ENCODE measurements around the gene CHI3L1.
"Not testable (repeated sequence)": the region's sequence is repeated elsewhere in the genome, so short reads cannot be mapped to it uniquely, and the experiment has no call there.

Gene CHI3L1

DNA sequence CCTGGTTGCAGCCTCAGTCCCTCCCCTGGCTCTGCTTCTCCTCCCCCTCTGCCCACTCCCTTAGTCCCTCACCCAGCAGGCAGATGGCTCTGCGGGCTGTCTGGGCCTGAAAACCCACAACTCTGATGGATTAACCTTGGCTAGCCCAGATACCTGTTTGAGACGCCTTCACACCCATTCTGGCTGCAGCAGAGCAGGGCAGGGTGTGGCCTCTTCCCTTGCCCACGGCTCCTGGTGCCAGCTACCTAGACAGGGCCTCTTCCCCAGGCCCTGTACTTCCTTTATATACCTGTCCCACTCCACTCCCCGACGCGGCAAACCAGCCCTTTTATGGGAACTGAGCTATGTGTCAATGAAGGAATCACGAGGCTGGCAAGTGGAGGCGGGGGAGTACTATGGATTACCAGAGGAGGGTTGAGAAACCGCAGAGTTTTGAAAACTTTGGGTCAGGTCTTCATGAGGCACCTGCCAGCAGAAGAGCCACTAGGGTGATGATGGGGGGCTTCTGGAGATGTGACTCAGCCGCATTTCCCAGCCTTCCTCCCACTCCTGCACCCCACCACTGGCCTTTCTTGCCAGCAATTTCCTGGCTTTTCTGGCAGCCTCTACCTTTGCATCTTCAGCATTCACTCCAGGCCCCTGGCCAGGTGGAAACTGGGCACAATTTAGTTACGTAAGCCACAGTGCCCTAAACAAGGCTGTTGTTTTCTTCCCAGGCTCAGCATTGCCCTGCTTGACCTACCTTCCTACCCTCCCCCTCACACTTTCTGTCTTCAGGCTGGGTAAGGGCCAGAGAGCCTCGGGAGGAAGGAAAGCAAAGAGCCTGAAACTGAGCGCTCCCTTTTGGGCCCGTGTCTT lies at the start of gene CHI3L1:
Gene CHI3L1 (minus strand): TSS at position 259 of the 858 bp plus-strand sequence. CDS start 81 bp downstream, at position 178.
- DNase-seq, result no peak

DNA sequence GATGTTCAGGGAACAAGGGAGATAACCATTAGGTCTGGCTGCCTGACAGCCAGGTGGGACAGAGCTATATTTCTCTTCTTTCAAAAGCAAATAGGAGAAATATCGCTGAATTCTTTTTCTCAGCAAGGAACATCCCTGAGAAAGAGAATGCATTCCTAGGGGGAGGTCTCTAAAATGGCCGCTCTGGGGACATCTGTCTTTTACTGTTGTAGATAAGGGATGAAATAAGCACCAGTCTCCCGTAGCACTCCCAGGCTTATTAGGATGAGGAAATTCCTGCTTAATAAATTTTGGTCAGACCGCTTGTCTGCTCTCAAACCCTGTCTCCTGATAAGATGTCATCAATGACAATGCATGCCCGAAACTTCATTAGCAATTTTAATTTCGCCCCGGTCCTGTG lies 48.4 kb upstream of the CHI3L1 start:
- DNase-seq, result not testable (repeated sequence)

DNA sequence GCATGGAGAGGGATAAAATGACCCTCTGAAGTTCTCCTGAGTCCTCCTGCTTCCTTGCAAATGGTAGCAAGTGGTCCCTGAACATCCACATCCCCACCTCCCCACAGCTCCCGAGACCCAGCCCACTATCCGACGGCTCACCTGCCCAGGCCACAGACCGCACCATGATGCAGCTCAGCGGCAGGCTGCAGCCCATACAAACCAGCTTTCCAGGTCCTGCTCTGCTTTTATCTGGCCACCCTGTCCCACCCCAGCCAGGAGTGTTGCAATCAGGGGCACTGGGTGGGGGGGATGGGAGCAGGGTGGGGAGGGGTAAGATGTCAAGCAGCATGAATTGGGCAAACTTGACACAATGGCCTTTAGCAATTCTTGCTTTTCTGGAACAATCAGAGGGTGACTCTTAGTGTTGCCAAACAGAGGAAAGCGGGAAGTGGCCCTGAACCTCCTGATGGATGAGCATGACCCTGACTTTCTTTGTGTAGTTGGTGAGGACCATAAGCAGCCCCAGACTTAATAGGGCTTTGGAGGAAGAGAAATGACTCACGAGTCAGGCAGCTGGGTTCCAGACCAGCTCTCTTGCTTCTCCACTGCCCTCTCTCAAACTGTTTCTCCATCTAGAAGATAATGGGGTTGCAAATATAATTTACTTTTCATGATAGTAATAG lies 43.1 kb upstream of the CHI3L1 start, which contains the start of gene CHIT1:
Gene CHIT1 (minus strand): TSS at position 203 of the 665 bp plus-strand sequence. CDS start 37 bp downstream, at position 166.
- DNase-seq, result no peak

GRCh38 chr1:203228670-203229069 lies 42.2 kb upstream of the CHI3L1 start:
- DNase-seq, result no peak

DNA sequence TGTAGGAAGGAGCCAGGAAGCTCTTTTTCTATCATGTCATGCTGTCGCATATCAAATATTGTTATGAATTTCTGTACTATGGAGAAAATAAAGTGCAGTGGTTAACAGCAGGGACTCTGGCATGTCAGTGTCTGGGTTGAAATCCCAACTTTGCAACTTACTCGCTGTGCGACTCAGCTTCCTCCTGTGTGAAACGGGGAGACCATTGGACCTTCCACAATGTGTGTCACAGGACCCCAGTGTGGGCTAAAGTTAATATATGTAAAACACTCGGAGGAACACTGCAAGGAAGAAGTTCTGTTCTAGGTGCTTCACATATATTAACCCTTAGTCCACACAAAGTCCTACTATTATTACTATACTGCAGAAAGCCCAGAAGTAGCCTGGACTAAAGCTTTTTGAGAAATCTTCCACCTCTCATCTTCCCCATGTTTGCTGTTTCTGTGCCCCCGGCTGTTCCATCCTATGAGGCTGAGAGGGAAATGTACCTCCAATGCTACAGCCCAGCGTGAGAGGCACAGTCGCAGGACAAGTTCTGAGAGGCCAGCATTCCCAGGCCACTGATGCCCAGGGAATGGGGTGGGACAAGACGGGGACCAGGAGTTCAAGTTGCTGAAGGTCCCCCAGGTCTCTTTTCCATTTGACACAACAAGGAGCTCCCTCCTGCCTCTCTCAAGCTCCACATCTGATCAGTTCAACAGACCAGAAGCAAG lies 41.0 kb upstream of the CHI3L1 start:
- DNase-seq, result no peak

DNA sequence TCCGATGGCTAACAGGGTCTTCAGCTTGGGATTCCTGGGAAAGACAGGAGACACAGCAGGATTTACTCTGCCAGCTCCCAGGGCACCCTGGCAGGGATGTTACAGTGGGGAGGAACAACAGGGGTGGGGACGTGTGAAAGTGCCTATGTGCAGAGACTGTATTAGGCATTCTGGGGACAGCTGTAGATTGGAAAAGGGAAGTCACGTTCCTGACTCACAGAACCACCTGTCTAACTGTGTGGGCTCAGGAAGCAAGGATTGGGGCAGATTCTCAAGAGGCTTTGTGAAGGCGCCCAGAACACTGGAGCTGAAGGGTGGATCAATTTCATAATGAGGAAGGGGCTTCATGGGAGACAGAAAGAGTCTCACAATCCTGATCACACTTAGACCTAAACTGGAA lies 38.6 kb upstream of the CHI3L1 start:
- DNase-seq, result no peak

GRCh38 chr1:203223012-203223775 lies 36.7 kb upstream of the CHI3L1 start:
- DNase-seq, result no peak

DNA sequence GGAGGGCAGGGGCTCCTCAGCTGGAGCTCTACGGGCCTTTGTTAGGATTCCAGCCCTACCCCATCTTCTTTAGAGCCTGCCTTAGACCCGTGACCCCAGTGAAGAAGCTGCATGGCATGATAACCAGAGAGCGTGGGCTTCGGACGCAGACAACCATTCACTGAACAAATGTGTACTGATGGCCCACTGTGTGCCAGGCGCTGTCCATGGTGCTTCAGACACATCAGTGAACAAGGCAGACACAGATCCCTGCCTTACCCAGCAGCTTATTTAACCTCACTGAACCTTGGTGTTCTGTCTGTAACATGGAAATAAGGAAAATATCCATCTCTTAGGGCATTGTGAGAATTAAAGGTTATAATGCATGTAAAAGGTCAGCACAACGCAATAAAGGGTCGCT lies 33.4 kb upstream of the CHI3L1 start:
- no peak for DNase-seq

- no peak for DNase-seq
Observed at GRCh38 chr1:203219171-203219570, 32.7 kb upstream of the CHI3L1 start.

DNA sequence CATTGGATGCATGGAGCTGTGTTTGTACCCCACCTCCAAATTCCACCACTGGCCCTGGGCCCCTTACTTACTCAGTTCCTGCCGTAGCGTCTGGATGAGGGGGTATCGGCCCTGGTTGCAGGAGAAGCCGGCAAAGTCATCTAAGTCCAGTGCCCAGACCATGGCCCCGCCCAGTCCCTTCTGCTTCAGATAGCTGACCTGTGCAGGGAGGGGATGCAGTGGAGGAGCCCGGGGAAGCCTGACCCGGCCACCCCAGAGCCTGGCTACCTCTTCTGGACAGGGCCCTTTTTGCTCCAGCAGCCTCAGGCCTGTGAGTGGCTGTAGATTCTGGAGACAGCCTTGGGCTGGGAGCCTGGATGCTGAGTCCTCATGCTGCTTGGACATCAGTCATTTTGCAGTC lies 31.2 kb upstream of the CHI3L1 start:
- no peak for DNase-seq

GRCh38 chr1:203217139-203217655 lies 30.7 kb upstream of the CHI3L1 start:
- no peak for DNase-seq

DNA sequence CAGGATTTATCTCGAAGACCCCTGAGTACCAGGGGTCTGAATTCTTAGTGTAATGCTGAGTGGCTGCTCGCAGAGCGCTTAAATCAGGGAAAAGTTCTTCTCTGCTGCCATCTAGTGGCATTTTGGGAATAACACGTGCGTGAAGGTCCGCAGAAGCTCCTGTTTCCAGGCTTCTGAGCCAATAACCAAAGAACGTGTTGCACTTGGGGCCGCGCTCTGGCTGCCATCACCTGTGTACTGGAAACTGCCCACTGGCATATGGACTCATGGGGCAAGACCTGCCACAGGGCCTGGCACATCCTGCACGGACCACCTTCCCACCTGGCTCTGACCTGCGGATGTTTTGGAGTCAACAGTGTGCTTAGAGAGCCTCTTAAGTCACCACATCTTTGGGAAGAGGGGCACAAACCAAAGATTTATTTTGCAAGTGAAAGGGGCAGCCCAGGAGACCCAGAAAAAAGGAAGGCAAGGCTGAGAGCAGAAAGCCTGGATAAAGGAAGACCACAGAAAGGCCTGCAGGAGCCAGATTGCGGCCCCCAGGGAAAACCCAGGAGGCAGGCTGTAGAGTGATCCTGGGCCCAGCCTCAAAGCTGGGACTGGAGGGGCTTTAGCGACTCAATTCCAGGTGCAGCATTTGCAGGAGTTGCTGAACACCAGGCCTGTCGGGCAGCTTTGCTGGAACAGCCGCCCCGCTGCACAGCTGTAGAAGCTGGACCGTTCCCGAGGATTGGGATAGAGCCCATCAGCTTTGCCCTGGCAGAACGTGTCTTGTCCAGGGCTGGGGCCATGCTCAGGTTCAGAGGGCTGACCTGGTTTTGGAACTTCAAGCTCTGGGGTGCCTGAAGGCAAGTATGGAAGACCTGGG lies 30.0 kb upstream of the CHI3L1 start:
- peak; percentile 66 to 71 for DNase-seq

DNA sequence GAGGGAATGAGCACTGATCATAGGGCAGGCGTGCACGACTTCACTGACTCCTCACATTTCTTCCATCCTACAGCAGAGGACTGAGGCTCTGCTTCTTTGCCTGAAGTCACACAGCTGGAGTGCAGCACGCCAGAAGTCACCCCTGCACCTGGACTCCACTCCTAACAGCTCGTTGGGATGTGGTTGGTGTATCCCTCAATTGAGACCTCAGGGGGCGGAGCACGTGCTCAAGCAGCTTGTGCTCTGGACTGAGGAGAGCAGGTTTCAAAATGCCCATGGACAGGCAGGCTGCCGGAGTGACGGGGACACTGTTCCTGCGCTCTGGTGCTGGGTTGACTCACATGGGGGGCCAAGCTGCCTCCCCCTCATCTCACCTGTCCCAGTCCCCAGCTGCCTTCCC lies 29.1 kb upstream of the CHI3L1 start:
- DNase-seq, result no peak

- no peak for DNase-seq
Observed at GRCh38 chr1:203214871-203215270, 28.4 kb upstream of the CHI3L1 start.

- no peak for DNase-seq
Observed at GRCh38 chr1:203213126-203213525, 26.6 kb upstream of the CHI3L1 start.

DNA sequence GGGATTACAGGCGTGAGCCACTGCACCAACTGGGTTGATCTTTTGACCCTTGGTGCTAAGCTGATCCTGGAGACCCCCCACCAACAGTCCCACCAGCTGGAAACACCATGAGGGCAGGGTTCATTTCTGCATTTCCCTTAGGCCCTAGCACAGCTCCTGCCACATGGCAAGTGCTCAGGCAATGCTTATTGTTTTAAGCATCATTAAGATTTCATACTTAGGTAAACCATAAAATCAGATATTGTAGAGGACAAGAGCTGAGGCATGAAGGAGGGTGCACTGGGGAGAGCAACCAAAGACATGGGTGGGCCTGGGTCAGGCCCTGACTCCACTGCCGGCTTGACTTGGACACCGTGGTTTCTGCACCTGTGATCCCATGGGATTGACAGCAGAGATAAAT lies 25.3 kb upstream of the CHI3L1 start:
- no peak for DNase-seq

DNA sequence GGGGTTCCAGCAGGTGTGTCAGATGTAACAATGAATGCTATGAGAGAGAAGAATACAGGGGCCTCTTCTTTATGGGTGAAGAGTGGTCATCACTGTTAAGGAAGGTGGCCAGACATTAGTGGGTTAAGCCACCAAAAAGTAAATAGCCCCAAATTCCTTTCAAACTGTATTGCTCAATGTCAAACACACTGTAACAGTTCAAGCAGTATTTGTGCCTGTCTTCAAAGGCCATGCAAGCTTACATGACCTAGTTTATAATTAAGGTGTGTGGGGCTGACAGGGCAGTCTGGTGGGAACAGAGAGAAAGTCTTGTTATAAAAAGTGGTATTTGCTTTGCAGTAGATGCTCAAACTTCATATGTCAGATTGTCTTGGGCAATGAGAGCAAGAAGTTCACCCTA lies 24.5 kb upstream of the CHI3L1 start:
- no peak for DNase-seq

GRCh38 chr1:203210350-203210749 lies 23.8 kb upstream of the CHI3L1 start:
- no peak for DNase-seq

- DNase-seq, result no peak
Observed at GRCh38 chr1:203208181-203208580, 21.7 kb upstream of the CHI3L1 start.

DNA sequence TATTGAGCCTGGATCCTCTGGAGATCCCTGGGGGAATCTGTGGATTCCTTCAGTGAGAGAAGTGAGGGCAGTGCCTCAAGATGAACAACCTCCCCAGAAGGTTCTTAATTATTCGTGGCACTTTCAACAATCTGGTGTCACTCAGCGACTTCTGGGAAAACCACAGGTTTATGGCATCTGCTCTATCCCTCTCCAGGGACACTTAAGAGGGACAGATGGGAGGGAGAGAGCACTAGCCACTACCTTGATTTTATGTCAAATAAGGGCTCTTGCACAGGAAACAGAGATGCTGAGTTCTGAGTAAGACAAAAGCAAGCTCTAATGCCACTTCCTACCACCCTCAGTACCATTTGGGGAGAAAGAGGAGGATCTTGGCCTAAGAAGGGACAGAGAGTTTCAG lies 21.2 kb upstream of the CHI3L1 start:
- no peak for DNase-seq

DNA sequence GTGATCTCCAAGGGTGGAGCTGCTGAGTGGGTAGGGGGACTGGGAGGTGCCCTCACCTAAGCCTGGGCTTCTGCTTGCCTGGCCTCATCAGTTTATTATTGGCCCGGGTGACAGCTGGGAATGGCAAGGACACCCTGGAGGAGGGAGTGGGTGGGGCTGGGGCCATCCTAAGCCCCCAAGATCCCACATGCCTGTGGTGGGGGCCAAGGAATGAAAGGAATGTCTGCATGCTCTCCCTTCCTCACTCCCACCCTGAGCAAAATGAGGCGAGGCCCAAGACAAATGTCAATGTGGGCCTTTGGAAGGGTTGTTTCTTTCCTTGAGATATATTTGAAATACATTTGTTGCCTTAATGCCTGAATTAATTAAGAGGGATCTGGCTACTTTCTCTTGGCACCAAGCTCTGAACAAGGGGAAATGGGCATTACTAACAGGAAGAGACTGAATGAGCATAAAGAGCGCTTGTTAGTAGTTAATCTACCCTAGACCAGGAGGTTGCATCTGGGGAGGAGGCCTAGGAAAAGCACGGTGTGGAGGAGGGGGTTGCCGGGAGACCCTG lies 19.7 kb upstream of the CHI3L1 start:
- DNase-seq, result no peak
